Hepatocyte (in vitro differentiated cells): ENCODE measurements around the gene ANGPT4. TPM values are rescaled to one million over a fixed set of nuclear protein-coding genes. Genes with fewer than 3 reads are reported as not detected.

ENCODE experiments used
- DNase-seq: peaks from one replicate; pipeline ENCODE4 v3.0.0-alpha.2; 2016; ENCODE audit warnings: low spot score
- H2AFZ ChIP-seq: fragments of 200-600 bp; sonication (generic); 2 replicates; pipeline ENCODE4 v1.6.0; 2016; ENCODE audit warnings: antibody characterized with exemption, mild to moderate bottlenecking
- H3K27ac ChIP-seq: fragments of 200-600 bp; sonication (generic); 2 replicates; pipeline ENCODE4 v1.5.1; 2016; ENCODE audit warnings: mild to moderate bottlenecking
- H3K27me3 ChIP-seq: fragments of 200-600 bp; sonication (generic); 2 replicates; pipeline ENCODE4 v1.6.1; 2016
- H3K36me3 ChIP-seq: fragments of 200-600 bp; sonication (generic); replicated peaks from 2 replicates; pipeline ENCODE4 v1.5.1; 2016; ENCODE audit warnings: low read depth; ENCODE audit not compliant: insufficient read depth
- H3K4me1 ChIP-seq: fragments of 200-600 bp; sonication (generic); 2 replicates; pipeline ENCODE4 v1.5.1; 2016; ENCODE audit warnings: mild to moderate bottlenecking, moderate library complexity; ENCODE audit not compliant: insufficient read depth
- H3K4me2 ChIP-seq: fragments of 200-600 bp; sonication (generic); 2 replicates; pipeline ENCODE4 v1.6.0; 2016
- H3K4me3 ChIP-seq: fragments of 200-600 bp; sonication (generic); 2 replicates; pipeline ENCODE4 v1.5.1; 2016; ENCODE audit warnings: mild to moderate bottlenecking
- H3K79me2 ChIP-seq: fragments of 200-600 bp; sonication (generic); 2 replicates; pipeline ENCODE4 v1.6.0; 2017; ENCODE audit warnings: mild to moderate bottlenecking
- H3K9me2 ChIP-seq: fragments of 200-600 bp; sonication (generic); replicated peaks from 2 replicates; pipeline ENCODE4 v1.6.0; 2017; ENCODE audit warnings: mild to moderate bottlenecking; ENCODE audit not compliant: insufficient read depth
- H3K9me3 ChIP-seq: fragments of 200-600 bp; sonication (generic); 2 replicates; pipeline ENCODE4 v1.5.1; 2016; ENCODE audit warnings: low read depth, mild to moderate bottlenecking
- H4K20me1 ChIP-seq: fragments of 200-600 bp; sonication (generic); 2 replicates; pipeline ENCODE4 v1.6.0; 2016; ENCODE audit warnings: mild to moderate bottlenecking; ENCODE audit not compliant: insufficient read depth, poor library complexity, severe bottlenecking
- EZH2 ChIP-seq: fragments of 200-600 bp; sonication (generic); IDR thresholded peaks from 2 replicates; pipeline ENCODE4 v1.6.1; 2016; ENCODE audit warnings: antibody characterized with exemption, mild to moderate bottlenecking, borderline replicate concordance
- EZH2phosphoT487 ChIP-seq: fragments of 200-600 bp; sonication (generic); IDR thresholded peaks from one replicate; pipeline ENCODE4 v1.6.1; 2018; ENCODE audit warnings: antibody characterized with exemption, mild to moderate bottlenecking, low read depth, moderate library complexity; ENCODE audit not compliant: unreplicated experiment, severe bottlenecking
- WGBS: methylation state at CpG from one replicate; pipeline ENCODE4 v1.1.6; 2016; ENCODE audit warnings: low lambda C conversion rate; ENCODE audit errors: missing lambda C conversion rate; 5-methylcytosine and 5-hydroxymethylcytosine counted together
- polyA plus RNA-seq: library from polyadenylated mRNA; unstranded; fragments of >200 nt; fragmentation: Nextera tagmentation; extraction: Ambion mirVana; gene quantifications from 2 replicates; pipeline ENCODE4 v1.2.1, GENCODE V29; 2016
- total RNA-seq: library from RNA; depleted of rRNA; stranded (reverse); fragments of >200 nt; gene quantifications from 2 replicates; pipeline ENCODE4 v1.2.3, GENCODE V29; 2014
- TF ChIP-seq, protein P1 (sequence below): fragments of 200-600 bp; sonication (generic); IDR thresholded peaks from 2 replicates; pipeline ENCODE4 v1.5.1; 2016; ENCODE audit warnings: antibody characterized with exemption, mild to moderate bottlenecking; ENCODE audit not compliant: poor library complexity

ANGPT4 gene
- total and polyA plus RNA-seq, 2 experiments from 2014 or later: not detected

DNA sequence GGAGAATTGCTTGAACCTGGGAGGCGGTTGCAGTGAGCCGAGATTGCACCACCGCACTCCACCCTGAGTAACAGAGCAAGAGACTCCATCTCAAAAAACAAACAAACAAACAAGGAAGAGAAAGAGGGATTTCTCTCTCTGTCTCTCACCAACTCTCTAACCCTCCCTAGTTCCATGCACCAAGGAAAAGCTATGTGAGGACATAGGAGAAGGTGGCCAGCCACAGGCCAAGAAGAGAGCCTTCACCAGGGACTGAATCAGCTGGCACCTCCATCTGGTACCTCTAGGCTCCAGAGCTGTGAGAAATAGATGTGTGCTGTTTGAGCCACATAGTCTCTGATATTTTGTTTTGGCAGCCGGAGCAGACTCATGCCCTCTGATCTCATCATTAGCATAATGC lies 91.6 kb downstream of the ANGPT4 start:
- Histone ChIP-seq H3K9me3 (no peaks in the 10 kb centered on the region), H4K20me1 (no peaks in the 10 kb centered on the region), H3K4me3 (no peak overlapping the region), H3K79me2 (no peaks in the 10 kb centered on the region), H3K27ac (no peak overlapping the region), H3K27me3 (no peaks in the 10 kb centered on the region), H3K36me3 (no peaks in the 10 kb centered on the region), H3K4me2 (no peak overlapping the region), H2AFZ (no peak overlapping the region), H3K4me1 (peaks cover 8% of the 10 kb centered on the region), H3K9me2 (no peaks in the 10 kb centered on the region)
- WGBS: 90% methylated on average over 4 of the region's 4 CpGs
- TF ChIP-seq, protein P1, sequence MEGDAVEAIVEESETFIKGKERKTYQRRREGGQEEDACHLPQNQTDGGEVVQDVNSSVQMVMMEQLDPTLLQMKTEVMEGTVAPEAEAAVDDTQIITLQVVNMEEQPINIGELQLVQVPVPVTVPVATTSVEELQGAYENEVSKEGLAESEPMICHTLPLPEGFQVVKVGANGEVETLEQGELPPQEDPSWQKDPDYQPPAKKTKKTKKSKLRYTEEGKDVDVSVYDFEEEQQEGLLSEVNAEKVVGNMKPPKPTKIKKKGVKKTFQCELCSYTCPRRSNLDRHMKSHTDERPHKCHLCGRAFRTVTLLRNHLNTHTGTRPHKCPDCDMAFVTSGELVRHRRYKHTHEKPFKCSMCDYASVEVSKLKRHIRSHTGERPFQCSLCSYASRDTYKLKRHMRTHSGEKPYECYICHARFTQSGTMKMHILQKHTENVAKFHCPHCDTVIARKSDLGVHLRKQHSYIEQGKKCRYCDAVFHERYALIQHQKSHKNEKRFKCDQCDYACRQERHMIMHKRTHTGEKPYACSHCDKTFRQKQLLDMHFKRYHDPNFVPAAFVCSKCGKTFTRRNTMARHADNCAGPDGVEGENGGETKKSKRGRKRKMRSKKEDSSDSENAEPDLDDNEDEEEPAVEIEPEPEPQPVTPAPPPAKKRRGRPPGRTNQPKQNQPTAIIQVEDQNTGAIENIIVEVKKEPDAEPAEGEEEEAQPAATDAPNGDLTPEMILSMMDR: no peak
- TF ChIP-seq EZH2 (no peak), EZH2phosphoT487 (no peak)
- no peak for DNase-seq

DNA sequence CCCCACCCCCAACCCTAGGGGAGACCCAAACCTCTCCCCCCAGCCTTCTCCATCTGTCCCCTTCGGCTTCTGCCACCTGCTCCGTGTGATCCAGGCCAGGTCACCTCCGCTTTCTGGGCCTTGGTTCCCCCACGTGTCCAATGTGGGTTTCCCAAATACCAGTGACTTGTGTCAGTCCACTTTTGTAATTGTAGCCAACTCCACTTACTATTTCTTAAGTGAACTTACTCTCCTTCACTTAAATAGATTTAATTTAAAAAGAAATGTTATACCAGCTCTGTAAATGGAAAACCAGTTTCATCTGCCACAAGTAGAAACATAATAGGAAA lies 92.6 kb downstream of the ANGPT4 start:
- H3K4me1 ChIP-seq: no peaks in the 10 kb centered on the region
- H2AFZ ChIP-seq: no peak overlapping the region
- no peaks in the 10 kb centered on the region for H3K36me3 ChIP-seq
- DNase-seq: no peak
- H3K4me2 ChIP-seq: no peak overlapping the region
- H4K20me1 ChIP-seq: no peaks in the 10 kb centered on the region
- WGBS: 90% methylated on average over 4 of the region's 4 CpGs
- TF ChIP-seq EZH2 (no peak), EZH2phosphoT487 (no peak)
- TF ChIP-seq, protein P1: no peak
- H3K27me3 ChIP-seq: no peaks in the 10 kb centered on the region
- no peak overlapping the region for H3K27ac ChIP-seq
- H3K9me3 ChIP-seq: no peaks in the 10 kb centered on the region
- no peak overlapping the region for H3K4me3 ChIP-seq
- H3K9me2 ChIP-seq: no peaks in the 10 kb centered on the region
- H3K79me2 ChIP-seq: no peaks in the 10 kb centered on the region

DNA sequence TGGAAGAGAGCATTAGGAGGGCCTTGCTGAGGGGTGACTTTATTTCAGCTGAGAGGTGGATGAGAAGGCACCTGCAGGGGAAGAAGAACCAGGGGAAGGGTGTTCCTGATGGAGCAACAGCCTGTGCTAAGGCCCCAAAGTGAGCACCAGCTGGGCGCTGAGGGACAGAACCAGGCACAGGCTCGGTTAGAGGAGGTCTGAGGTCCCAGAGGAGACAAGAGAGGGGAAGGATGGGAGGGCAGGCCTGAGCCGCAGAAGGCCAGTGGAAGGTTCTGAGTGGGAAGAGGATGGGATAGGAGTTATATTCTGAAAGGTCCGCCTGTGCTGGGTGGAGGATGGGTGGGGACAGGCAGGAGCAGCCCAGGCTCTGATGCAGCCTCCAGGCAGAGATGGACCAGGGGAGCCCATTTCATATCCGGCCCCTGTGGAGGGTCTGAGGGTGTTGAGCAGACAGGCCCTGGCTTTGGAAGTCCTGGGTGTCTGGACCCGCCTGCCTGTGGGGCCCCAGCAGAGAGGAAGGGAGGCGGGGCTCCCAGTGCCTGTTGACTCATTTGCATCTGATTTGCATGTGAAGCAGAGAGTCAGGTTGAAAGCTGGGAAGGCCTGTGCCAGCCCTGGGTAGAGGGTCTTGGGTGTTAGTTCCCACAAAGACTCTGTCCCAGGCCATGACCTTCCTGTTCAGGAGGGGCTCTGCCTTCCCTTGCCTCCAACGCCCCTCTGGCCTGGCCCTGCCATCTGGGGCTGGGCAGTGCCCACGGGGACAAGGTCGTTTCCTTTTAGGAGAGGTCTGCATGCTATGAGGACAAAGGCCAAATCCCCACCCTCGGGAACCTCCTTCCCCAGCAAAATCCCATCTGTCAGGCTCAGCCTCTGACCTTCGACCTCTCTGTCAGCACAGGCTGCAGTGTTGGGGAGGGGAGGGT lies 93.2 kb downstream of the ANGPT4 start:
- H3K4me1 ChIP-seq: no peaks in the 10 kb centered on the region
- TF ChIP-seq, protein P1: no peak
- TF ChIP-seq EZH2: no peak
- TF ChIP-seq EZH2phosphoT487: no peak

More for the DNA sequence above, 93.2 kb downstream of the ANGPT4 start:
- Histone ChIP-seq H3K9me2 (no peaks in the 10 kb centered on the region), H3K27me3 (no peaks in the 10 kb centered on the region), H2AFZ (no peak overlapping the region), H3K4me2 (no peak overlapping the region), H3K27ac (no peak overlapping the region), H3K4me3 (no peak overlapping the region), H4K20me1 (no peaks in the 10 kb centered on the region), H3K36me3 (no peaks in the 10 kb centered on the region), H3K9me3 (no peaks in the 10 kb centered on the region), H3K79me2 (no peaks in the 10 kb centered on the region)
- no peak for DNase-seq
- WGBS: 77% methylated on average over 12 of the region's 12 CpGs
